ENCODE measurements around the gene TACC2. TPM values are rescaled to one million over a fixed set of nuclear protein-coding genes. Genes with fewer than 3 reads are reported as not detected.
A peak's percentile ranks its signal among the peaks of the same experiment; 100 is the strongest.
"Not testable (repeated sequence)": the region's sequence is repeated elsewhere in the genome, so short reads cannot be mapped to it uniquely, and the experiment has no call there.

The TACC2 gene
- polyA plus RNA-seq, 4 donors = 27.9 to 58.2 (median 44.1) TPM

DNA sequence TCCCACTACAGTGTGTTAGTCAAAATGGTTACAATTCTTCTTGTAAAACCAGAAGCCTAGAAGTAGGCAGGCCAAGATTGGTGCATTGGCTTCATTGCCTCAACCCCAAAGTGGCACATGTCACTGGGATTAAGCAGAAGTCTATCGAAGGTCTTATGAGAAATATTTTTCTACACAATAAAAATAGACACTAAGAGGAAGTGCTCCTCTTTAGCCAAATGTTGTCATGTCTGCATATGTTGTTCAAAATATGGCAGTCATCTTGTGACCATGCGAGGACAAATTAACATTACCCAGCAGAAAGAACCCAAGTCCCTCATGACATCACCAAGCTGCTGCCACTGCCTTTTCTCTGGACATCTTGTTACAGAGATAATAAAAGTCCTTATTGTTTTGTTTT, 7.6 kb upstream of the TACC2 start:
- no peak for DNase-seq (ENCODE audit: low read depth in 4 of 4, low spot score in 3 of 4)

DNA sequence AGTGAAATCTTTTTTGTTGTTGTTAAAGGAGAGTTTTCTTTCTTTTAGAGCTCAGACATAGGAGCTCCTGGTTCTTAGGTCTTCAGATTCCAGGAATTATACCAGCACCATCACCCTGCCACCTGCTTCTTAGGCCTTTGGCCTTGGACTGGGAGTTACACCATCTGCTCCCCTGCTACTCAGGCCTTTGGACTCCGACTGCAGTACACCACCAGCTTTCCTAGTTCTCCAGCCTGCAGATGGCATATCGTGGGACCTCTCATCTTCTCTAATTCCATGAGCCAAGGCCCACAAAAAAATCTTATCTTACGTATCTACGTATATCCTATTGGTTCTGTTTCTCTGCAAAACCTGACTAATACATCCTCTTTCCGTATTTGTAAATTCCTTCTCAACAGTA, 5.1 kb upstream of the TACC2 start:
- DNase-seq (ENCODE audit: low read depth in 4 of 4, low spot score in 3 of 4) = no peak

DNA sequence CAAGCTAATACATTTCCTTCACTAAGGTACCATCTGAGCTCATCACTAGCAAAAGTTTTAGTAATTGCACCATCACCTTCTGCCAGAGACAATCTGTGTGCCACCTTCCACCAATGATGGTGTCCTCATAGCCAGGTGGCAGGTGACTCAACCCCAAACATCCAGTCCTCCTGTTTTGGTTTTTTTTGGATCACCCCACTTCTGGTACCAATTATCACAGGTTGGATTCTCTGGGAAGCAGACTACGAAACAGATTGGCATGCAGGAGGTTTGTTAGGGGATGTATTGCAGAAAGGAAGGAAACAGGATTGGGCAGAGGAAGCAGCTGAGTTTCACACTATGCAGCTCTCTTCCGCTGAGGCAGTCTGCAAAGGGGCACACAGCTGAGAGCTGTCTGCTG, 4.5 kb upstream of the TACC2 start:
- DNase-seq (ENCODE audit: low read depth in 4 of 4, low spot score in 3 of 4) = no peak

DNA sequence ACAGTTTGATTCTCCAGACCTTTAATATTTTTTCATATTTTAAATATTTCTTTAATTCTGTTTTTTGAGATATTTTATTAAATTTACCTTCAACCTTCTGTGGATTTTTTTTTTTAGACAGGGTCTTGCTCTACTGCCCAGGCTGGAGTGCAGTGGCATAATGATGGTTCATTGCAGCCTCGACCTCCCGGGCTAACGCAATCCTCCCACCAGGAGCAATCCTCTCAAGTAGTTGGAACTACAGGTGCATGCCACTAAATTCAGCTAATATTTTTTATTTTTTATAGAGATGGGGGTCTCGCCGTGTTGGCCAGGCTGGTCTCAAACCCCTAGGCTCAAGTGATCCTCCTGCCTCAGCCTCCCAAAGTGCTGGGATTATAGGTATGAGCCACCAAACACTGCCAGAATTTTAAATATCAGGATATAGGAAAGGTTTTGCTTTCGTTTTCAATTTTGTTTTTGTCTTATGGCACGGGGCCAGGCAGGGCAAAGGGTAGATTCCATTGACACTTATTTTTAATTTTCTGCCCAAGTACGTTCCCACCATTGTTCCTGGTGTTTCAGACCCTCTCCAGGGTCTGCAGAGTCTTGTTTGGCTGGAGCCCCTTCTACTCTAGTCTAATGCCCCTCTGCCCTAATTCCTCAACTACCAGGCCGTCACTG, 1.2 kb downstream of the TACC2 start:
- no peak for DNase-seq (ENCODE audit: low read depth in 4 of 4, low spot score in 3 of 4)

DNA sequence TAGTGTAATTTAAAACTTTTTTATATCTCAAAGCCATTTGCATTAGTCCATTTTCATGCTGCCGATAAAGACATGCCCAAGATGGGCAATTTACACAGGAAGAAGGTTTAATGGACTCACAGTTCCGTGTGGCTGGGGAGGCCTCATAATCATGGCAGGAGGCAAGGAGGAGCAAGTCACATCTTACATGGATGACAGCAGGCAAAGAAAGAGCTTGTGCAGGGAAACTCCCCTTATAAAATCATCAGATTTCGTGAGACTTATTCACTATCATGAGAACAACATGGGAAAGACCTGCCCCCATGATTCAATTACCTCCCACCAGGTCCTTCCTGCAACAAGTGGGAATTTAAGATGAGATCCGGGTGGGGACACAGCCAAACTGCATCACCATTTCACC, 2.8 kb downstream of the TACC2 start:
- DNase-seq (ENCODE audit: low read depth in 4 of 4, low spot score in 3 of 4) = not testable (repeated sequence)

DNA sequence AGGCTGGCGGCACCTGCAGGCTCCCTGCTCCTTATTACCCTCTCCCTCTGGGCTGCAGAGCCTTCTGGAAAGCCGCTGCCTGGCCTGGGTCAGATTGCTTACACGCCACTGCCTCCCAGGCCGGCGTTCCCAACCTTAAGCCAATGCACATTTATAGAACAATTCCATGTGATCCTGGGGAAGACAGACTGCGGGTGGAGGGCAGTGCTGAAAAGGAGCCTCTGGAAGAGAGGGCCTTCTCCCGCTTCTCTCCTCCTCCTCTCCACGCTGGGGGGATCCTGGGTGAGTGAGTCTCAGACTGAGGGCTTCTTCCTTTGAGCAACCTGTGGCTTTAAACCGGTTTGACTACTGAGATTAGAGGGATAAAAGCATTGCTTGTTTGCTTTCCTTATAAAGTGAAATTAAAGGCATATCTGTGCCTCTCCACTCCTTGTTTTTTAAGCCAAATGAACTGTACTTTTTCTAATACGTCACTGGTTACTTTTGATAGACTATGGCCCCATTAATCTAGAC, 5.5 kb downstream of the TACC2 start:
- DNase-seq (ENCODE audit: low read depth in 4 of 4, low spot score in 3 of 4) = peak in 1 of 4 donors; percentile 27

DNA sequence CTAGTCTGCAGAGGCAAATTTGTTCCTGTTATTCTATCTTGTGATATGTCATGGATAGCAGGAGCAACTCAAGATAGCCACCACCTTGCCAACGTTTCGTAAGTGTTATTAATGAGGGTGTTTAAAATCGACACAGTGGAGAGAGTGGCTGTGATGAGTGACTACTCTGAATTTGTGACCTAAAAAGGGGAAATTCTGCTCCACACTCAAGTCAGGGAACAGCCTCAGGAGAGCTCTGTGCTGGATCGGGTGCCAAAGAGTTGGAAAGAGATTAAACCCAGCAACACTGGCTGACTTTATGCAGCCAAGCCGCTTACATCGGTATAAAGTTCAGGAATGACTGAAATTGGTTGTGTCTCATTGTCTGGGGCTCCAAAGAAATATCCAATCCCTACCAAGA, 9.5 kb downstream of the TACC2 start:
- no peak for DNase-seq (ENCODE audit: low read depth in 4 of 4, low spot score in 3 of 4)

DNA sequence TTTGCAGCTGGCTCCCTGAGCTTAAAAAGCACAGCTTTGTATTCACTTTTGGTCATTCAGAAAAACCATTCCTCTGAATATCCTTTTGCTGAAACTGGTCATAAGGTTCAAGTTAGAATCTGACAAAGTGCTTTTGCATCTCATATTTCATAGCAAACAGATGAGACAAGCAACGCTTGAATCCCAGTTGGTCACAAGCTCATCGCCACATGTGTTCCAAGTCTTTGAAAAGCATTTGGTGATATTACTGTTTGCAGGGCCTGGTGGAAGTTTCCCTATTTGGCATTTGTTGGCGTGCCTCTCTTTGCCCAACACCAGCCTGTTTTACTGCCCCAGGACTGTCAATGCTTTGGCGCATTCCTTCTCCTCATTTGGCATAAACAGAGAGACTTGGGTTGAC, 10.3 kb downstream of the TACC2 start:
- DNase-seq (ENCODE audit: low read depth in 4 of 4, low spot score in 3 of 4) = no peak

DNA sequence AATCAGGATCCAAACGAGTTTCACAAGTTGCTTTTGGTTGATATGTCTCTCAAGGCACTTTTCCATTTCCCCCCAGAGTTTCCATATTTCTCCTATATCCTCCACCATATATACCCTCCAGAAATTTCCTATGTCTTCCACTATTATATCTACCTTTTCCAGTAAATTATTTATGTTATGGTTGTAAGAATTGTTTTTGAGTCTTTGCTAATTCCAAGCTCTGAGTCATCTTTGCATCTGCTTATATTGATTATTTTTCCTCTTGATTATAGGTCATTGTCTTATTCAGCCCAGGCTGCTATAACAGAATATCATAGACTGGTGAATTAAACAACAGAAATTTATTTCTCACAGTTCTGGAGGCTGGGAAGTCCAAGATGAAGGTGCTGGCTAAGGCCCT, 12.7 kb downstream of the TACC2 start:
- DNase-seq (ENCODE audit: low read depth in 4 of 4, low spot score in 3 of 4) = no peak

DNA sequence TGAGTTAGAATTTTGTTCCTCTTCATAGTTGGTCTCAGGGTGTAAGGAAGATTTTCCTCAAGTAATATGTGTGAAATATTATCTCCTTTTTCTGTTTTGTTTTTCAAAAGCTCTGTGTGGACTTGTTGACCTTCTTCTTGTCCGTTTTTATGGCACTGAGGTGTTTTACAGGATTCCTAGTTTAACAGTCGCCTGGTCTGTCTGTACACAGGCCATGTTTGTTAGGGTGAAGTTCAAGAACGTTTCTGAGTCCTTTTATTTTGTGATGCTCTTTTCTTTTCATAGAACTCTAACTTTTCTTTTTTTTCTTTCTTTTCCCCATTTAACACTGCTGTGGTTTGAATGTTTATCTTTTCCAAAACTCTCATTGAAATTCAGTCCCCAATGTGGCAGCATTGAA, 18.5 kb downstream of the TACC2 start:
- no peak for DNase-seq (ENCODE audit: low read depth in 4 of 4, low spot score in 3 of 4)

DNA sequence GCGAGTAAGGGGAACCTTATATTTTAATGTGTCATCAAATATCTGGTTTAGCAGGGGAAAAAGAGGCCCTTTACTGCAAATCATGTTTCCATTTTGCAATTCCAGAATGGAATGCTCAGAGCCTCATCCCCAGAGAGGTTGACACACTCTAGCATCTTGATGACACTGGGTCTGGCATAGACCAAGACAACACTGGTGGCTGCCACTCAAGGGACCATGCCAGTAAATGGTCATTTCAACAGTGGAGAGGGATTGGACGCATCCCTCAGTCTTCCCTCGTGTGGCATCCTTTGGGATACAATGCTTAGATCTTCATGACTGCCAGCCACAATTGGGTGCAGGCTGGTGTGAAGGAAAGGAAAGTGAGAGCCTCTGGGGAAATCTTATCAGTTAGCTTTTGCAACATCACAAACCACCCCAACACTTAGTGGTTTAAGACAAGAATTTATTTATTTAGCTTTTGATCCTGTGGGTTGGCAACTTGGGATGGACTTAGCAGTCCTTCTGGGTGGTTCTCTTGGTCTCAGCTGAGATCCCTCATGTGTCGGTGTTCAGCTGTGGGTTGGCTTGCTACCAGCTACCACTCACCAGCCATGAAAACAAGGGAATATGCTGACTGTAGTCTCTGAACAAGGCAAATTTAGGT, 21.6 kb downstream of the TACC2 start:
- DNase-seq (ENCODE audit: low read depth in 4 of 4, low spot score in 3 of 4) = no peak

DNA sequence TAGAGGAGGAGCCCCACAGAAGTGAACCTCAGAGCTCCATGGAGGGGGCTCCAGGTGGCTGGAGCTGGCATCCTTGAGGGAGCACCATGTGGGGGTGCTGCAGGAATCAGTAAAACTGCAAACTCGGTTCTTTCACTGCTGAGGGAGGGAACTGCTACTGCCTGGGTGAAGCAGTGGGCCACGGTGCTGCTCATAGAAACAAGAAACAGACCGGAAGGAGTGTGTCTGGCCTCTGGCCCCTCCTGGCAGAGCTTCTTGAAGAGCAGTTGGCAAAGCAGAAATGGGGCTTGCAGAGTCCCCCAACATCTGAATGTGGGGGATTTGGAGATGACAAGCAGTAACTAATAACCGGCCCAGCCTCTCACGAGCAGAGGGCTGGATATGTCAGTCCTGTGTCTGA, 23.8 kb downstream of the TACC2 start:
- no peak for DNase-seq (ENCODE audit: low read depth in 4 of 4, low spot score in 3 of 4)

DNA sequence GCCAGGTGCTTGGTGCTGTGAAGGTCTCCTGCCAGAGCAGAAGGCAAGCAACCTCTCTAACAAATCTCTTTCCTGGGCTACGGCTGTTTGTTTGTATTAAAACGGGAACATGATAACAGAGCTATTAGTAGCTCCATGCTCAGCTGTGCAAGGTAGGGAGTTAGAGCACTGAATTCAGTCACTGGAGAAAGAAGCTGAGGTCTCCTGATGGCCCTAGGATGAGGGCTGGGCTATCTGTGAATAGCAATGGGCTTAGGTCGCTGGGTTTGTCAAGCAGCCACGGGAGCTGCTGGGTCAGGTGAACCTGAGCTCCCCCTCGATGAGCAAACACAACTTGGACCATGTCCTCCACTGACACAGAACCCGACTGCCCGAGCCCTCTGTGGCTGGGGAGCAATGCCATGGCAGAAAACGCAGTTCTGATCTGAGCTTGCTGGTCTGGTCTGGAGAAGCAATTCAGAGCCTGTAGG, 24.4 kb downstream of the TACC2 start:
- no peak for DNase-seq (ENCODE audit: low read depth in 4 of 4, low spot score in 3 of 4)

DNA sequence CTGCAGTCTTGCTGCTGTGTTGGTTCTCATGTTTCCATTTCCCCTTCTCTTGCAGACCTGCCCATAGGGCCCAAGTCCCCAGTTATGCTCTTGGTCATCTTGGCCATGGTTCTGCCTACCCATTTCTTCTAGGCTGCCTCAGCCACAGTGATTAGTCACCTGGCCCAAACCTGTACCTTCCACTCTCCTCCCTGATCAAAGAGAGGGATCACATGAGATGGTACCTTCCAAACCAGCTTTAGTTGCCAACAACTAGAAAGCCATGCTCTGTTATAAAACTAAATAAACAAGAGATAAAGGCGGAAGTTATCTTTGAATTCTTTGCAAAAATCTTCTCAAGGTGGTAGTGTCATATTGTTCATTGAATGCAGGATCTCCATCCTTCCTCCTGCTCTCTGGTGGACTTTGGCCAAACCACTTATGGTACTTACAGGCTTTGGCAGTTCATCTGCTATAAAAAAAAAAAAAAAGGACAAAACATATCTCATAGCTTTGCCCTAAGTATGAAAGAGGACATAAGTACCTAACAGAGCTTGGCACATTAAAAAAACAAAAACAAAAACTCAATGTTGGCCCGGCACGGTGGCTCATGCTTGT, 25.8 kb downstream of the TACC2 start:
- DNase-seq (ENCODE audit: low read depth in 4 of 4, low spot score in 3 of 4) = no peak

DNA sequence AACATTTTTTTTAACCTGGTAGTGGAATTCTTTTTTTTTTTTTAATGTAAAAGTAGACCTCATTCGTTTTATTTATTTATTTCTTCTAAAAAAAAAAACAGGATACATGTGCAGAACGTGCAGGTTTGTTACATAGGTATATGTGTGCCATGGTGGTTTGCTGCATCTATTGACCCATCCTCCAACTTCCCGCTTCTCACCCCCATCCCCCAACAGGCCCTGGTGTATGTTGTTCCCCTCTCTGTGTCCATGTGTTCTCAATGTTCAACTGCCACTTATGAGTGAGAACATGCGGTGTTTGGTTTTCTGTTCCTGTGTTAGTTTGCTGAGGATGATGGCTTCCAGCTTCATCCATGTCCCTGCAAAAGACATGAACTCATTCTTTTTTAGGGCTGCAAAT, 29.0 kb downstream of the TACC2 start:
- not testable (repeated sequence) for DNase-seq (ENCODE audit: low read depth in 4 of 4, low spot score in 3 of 4)

DNA sequence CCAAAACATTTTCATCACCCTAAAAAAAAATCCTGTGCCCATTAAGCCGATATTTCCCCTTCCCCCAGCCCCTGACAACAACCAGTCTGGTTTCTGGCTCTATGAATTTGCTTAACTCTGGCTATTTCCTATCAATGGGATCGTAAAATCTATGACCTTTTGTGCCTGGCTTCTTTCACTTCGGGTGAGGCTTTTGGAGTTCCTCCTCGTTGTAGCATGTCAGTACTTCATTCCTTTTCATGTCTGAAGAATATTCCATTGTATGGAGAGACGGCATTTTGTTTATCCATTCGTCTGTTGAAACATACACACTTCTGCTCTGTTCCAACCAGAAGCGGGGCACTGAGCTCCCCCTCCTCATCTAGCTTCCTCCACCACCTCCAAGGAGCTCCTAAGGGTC, 29.5 kb downstream of the TACC2 start:
- no peak for DNase-seq (ENCODE audit: low read depth in 4 of 4, low spot score in 3 of 4)

DNA sequence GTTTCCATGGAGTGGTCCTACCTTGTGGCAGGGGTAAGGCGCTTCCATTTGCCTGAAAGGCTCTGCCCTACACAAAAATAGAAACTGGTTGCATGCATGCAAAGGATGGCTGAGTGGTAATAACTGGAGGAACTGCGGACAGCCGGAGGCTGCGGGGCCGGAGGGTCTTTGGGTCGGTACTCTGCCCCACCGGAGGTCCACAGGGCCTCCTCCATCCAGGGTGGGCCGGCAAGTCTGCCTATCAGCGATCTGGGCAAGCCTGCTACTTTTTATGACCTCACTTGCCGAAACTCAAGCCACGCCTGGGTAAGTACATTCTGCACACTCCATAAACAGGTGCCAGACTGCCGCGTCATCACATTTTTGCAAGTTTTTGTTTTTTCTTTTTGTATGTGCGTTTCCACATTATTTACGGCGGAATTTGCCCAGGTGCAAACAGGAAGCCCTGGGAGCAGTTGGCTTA, 30.0 kb downstream of the TACC2 start:
- DNase-seq (ENCODE audit: low read depth in 4 of 4, low spot score in 3 of 4) = peak in 2 of 4 donors; percentile 29 to 48

DNA sequence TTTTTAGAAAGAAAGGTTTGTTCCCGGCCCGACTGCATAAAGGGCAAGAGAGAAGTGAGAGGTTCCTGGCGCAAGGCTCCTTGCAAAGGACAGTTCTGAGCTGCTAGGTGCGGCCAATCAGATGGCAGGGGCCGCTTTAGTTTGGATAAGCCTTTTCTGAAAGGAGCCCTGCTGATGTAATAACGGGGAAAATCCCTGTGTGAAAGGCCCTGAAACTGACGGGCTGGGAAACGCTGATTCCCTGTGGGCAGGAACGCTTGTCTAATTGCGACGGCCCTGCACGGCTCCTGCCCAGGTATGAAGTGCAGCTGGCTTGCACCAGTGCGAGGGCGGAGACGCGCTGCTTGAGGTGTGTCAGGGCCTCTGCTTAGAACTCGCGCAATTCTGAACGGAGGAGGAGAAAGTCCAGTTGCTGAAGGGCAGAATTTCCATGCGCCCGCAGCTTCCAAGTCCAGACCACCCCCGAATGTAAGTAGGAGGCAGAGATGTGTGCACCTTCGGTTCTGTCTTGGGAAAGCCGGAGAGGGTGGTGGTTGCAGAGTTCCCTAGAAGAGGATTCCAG, 30.5 kb downstream of the TACC2 start:
- DNase-seq (ENCODE audit: low read depth in 4 of 4, low spot score in 3 of 4) = peak in 2 of 4 donors; percentile 47 to 51

DNA sequence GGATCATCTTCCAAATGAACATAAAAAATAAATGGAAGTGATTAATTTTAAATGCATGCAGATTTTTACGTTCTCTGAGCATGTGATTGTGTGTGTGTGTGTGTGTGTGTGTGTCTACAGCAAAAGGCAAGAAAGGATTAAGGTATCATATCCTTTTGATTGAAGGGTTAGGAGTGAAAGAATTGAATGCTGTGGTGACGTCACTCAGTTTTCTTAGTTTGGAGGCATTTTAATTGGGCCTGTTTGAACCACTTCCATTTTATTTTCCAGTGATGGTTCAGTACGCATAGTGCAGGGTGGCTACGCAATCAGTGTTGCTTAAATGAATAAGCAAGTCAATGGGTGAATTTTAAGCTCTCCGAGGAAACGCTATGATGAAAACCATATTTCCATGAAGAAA, 31.3 kb downstream of the TACC2 start:
- DNase-seq (ENCODE audit: low read depth in 4 of 4, low spot score in 3 of 4) = no peak

DNA sequence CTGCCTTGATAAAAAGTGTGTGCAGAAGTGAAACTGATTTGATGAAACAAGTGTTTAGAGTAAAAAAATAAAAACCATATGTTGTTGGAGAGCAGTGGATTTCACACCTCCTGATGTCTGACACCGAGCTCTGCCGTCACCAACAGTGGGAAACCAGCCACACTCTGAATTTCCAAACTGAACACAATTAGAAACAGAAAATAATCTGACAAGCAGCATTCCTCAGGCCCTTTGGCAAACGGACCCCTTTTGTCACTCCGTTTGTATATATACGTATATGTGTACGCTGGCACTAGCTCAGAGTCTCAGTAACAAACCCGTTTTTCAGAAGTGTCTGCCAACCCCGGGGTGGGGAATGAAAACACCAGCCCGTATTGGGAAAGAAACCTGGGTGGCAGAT, 32.4 kb downstream of the TACC2 start:
- no peak for DNase-seq (ENCODE audit: low read depth in 4 of 4, low spot score in 3 of 4)

DNA sequence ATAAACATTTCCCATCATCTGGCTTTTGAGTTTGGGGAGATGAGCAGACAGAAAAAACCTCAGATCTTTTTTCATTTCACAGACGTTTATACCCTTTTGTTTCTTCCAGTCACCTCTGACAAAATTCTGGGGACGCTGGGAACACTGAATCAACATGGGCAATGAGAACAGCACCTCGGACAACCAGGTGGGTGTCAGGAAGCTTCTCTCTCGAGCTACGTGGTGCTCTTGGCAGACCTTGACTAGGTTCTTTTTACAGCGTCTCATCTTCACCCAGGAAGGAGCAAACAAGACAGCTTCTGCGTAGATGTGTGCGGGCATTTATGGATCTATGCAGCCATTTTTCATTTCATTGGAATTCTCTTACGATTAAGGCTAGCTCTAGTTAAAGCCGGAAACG, 32.9 kb downstream of the TACC2 start:
- no peak for DNase-seq (ENCODE audit: low read depth in 4 of 4, low spot score in 3 of 4)

DNA sequence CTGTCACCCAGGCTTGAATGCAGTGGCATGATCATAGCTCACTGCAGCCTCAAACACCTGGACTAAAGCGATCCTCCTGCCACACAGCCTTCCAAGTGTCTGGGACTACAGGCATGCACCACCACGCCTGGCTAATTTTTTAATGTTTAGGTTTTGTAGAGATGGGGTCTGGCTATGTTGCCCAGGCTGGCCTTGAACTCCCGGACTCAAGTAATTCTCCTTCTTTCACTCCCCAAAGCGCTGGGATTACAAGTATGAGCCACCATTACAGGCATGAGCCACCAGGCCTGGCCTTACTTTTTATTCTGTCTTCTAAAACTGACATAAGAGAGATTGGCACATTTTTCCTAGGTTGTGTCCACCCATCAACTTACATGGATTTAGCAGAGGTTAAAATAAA, 33.3 kb downstream of the TACC2 start:
- DNase-seq (ENCODE audit: low read depth in 4 of 4, low spot score in 3 of 4) = no peak

Data from left renal pelvis (tissue), 4 donors.